NCI-H2171 (cell line): ENCODE results near the gene CSRNP3.

Experiments used
- DNase-seq: peaks from one replicate; lab custom pipeline; 2025; lab: John Stamatoyannopoulos, UW

Gene CSRNP3

GRCh38 chr2:165544897-165545296 lies 75.4 kb downstream of the CSRNP3 start:
- no peak for DNase-seq

GRCh38 chr2:165547900-165548299 lies 78.4 kb downstream of the CSRNP3 start:
- no peak for DNase-seq

GRCh38 chr2:165549619-165550018 lies 80.1 kb downstream of the CSRNP3 start:
- no peak for DNase-seq

- no peak for DNase-seq
Observed at GRCh38 chr2:165558832-165559231, 89.3 kb downstream of the CSRNP3 start.

- DNase-seq = no peak
Observed at GRCh38 chr2:165560377-165560988, 91.0 kb downstream of the CSRNP3 start.

GRCh38 chr2:165561516-165561915 lies 92.0 kb downstream of the CSRNP3 start:
- DNase-seq = no peak

GRCh38 chr2:165562233-165562632 lies 92.7 kb downstream of the CSRNP3 start:
- no peak for DNase-seq

GRCh38 chr2:165563468-165564225 lies 94.1 kb downstream of the CSRNP3 start:
- DNase-seq = no peak

GRCh38 chr2:165566008-165566407 lies 96.5 kb downstream of the CSRNP3 start:
- no peak for DNase-seq

- no peak for DNase-seq
Observed at GRCh38 chr2:165567273-165567672, 97.8 kb downstream of the CSRNP3 start.

- DNase-seq = no peak
Observed at GRCh38 chr2:165568361-165568760, 98.9 kb downstream of the CSRNP3 start.

GRCh38 chr2:165571477-165571876 lies 102.0 kb downstream of the CSRNP3 start:
- DNase-seq = no peak

GRCh38 chr2:165572151-165572550 lies 102.7 kb downstream of the CSRNP3 start:
- peak; percentile 84 for DNase-seq

- DNase-seq = peak; percentile 92
Observed at GRCh38 chr2:165573534-165574461, 104.3 kb downstream of the CSRNP3 start.

GRCh38 chr2:165575044-165575615 lies 105.6 kb downstream of the CSRNP3 start:
- no peak for DNase-seq

- DNase-seq = no peak
Observed at GRCh38 chr2:165576409-165577154, 107.1 kb downstream of the CSRNP3 start.

- DNase-seq = no peak
Observed at GRCh38 chr2:165582409-165582808, 112.9 kb downstream of the CSRNP3 start.

GRCh38 chr2:165582863-165583506 lies 113.5 kb downstream of the CSRNP3 start:
- no peak for DNase-seq

- DNase-seq = no peak
Observed at GRCh38 chr2:165584126-165584654, 114.7 kb downstream of the CSRNP3 start.

- DNase-seq = no peak
Observed at GRCh38 chr2:165586019-165586418, 116.5 kb downstream of the CSRNP3 start.
